HG03457 (cell line): ENCODE measurements around the gene SRPK2.

Source experiments
- ATAC-seq: cut with Tn5 transposase; IDR thresholded peaks from one replicate; pipeline ENCODE4 v1.9.1; 2021; ENCODE audit warnings: moderate number of reproducible peaks; ENCODE audit not compliant: unreplicated experiment

The SRPK2 gene

GRCh38 chr7:105106473-105106872 lies 282.2 kb downstream of the SRPK2 start:
- no peak for ATAC-seq

GRCh38 chr7:105105579-105105978 lies 283.1 kb downstream of the SRPK2 start:
- no peak for ATAC-seq

GRCh38 chr7:105102557-105103352 lies 286.0 kb downstream of the SRPK2 start:
- ATAC-seq, result no peak

DNA sequence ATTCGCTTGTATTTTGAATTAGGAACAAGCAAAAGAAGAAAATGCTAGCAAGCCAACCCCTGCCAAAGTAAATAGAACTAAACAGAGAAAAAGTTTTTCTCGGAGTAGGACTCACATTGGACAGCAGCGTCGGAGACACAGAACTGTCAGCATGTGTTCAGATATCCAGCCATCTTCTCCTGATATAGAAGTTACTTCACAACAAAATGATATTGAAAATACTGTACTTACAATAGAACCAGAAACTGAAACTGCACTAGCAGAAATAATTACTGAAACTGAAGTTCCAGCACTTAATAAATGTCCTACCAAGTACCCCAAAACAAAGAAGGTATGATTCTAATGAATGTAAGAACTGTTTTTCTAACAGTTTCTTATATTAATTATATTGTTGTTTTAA lies 286.9 kb downstream of the SRPK2 start:
- no peak for ATAC-seq

DNA sequence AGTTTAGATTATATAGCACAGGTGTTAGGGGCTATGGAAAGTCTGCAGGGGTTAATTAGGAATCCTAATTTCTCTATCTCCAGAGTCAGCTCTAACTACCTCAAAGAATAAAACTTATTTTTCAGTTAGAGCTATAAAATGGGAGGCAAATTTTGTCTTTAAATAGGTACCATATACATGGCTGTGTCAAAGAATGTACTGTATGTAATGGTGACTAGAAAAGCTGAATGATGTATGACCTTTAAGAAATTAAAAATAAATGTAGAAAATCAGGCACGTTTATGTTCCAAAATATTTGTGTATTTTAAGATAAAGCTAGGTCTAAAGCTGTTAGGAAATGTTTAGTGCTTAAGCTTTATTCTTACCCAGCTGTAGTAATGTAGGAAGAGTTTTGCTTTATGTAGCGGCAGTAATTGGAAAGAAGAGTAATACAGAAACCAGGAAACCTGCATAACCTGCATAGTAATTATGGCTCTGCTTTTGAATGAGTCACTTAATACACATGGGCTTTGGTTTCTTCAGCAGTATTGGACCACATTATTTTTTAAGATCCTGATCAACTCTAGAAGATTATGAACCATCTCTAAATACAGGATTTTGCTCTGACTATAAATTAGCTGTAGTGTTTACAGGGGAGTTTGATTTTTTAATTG lies 289.7 kb downstream of the SRPK2 start:
- ATAC-seq, result peak; percentile 60

- ATAC-seq, result no peak
Measured at GRCh38 chr7:105097619-105098018, 291.1 kb downstream of the SRPK2 start.

- ATAC-seq, result no peak
Measured at GRCh38 chr7:105096306-105096705, 292.4 kb downstream of the SRPK2 start.

DNA sequence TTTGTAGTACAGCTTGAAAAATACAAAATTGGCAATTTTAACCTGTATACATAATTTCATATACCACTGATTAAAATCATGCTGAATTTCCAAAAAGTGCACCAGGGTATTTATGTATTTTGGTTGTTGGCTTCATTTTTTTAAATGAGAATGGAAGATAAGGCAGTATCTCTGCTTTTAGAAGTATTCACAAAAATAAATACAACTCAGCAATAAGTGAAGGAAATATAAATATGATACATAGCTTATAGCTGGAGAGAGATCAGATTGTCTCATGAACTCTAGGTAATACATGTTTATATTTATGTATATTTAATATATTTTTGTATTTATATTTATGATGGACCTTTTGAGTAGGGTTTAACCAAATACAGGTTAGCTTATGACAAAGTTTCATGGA lies 293.8 kb downstream of the SRPK2 start:
- no peak for ATAC-seq

DNA sequence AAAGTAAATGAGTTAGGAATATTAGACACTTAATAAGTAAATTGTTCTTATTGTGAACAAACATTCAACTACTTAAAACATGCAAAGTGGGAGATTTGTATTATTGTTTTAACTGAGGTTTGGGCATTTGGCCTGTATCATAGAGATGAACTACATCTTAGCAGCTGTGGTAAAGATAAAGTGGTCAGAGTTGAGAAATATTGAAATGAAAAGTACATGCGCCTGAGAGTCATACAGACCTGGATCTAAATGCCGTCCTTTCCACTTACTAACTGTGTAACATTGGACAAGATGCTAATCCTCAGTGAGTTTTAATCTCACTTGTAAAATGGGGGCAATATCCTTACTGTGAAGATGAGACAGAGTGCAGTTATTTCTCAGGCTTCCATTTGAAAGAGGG lies 300.3 kb downstream of the SRPK2 start:
- no peak for ATAC-seq

GRCh38 chr7:105087981-105088380 lies 300.7 kb downstream of the SRPK2 start:
- no peak for ATAC-seq

DNA sequence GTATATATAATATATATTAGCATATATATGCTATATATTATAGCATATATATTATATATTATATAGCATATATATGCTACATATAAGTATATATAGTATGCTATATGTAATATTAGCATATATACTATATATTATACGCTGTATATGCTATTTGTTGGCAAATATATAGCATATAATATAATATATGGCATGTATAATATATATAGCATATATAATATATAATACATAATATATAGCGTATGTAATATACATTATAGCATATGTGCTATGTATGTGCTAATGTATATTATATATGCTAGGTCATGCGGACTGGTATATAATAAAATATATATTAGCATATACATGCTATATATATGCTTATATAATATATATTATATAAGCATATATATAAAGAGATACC lies 301.9 kb downstream of the SRPK2 start:
- no peak for ATAC-seq

DNA sequence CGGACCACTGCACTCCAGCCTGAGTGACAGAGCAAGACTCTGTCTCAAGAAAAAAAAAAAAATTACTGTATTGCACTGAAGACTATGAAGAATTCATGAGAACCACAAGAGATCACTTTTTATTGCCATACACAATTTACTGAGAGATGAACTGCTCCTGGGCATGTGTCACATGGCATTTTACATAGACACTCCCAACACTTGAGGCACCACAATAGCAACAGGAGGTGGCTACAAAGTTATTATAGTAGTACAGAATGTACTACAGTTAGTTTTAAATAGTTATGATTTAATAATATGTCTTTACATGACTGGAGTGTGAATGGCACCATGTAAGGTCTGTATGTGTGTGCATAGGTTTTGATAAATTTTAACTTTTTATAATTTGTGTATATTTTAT lies 304.1 kb downstream of the SRPK2 start:
- ATAC-seq, result no peak

- ATAC-seq, result no peak
Measured at GRCh38 chr7:105079348-105079747, 309.4 kb downstream of the SRPK2 start.

- ATAC-seq, result no peak
Measured at GRCh38 chr7:105073143-105073542, 315.6 kb downstream of the SRPK2 start.

- ATAC-seq, result no peak
Measured at GRCh38 chr7:105068886-105069285, 319.8 kb downstream of the SRPK2 start.

- no peak for ATAC-seq
Measured at GRCh38 chr7:105067691-105068090, 321.0 kb downstream of the SRPK2 start.
